HL-60/S4 treated with retinoic acid at 250 ng/mL for 4 days and 3 days (cell line): ENCODE results near the gene PCOLCE2.
"Not testable (repeated sequence)": the region's sequence is repeated elsewhere in the genome, so short reads cannot be mapped to it uniquely, and the experiment has no call there.

Source experiments
- in situ Hi-C: fragments of 300-500 bp; cut with MboI; formaldehyde crosslinking; loops from 2 replicates; pipeline ENCODE4 v1.7.0; 2022; ENCODE audit warnings: low sequenced_read_pairs

PCOLCE2 gene

GRCh38 chr3:142875099-142875498 is 13.8 kb downstream of the PCOLCE2 start:
- in situ Hi-C loops, result no loop called here

- in situ Hi-C loops, result not testable (repeated sequence)
These were observed 20.5 kb downstream of the PCOLCE2 start for GRCh38 chr3:142868382-142868781.

GRCh38 chr3:142866841-142867631 is 21.8 kb downstream of the PCOLCE2 start:
- in situ Hi-C loops, result no loop called here

DNA sequence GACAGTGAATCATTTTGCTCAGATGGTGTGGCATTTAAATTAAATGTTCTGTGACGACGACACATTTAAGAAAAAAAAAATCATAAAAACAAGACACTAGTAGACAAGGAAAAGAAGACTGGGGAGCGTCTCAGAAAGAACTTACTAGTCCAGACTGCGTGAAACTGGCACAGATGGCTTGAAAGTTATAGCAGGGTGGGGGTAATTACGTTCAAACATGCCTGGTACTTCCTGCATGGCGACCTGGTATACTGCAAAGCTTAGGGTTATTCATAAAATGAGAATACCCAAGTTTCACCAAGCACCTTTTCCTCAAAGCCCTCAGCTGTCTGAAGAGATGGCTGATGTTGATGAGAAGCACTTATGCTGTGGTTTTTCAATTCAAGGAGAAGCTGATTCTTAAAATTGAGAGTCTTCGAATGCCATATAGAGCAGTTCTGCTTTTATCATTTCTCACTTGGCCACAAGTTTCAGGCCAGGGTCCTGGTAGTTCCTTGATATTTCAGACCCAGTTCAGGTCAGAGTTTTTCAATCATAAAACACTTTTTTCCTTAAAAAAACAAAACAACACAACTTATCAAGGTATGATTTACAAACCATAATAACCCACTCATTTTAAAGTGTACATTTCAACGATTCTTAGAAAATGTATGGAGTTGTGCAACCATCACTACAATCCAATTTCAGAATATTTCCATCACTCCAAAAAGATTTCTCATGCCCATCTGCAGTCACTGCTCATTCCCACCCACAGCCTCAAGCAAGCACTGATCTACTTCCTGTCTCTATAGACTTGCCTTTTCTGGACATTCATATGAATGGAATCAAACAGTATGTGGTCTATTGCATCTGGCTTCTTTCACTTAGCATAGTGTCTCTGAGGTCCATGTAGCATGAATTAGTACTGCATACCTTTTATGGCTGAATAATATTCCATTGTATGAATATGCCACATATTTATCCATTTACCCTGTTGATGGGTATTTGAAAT is 24.7 kb downstream of the PCOLCE2 start:
- in situ Hi-C loops, result no loop called here

GRCh38 chr3:142863010-142863817 is 25.7 kb downstream of the PCOLCE2 start:
- in situ Hi-C loops, result no loop called here

- in situ Hi-C loops, result no loop called here
These were observed 27.0 kb downstream of the PCOLCE2 start for GRCh38 chr3:142861926-142862325.

- in situ Hi-C loops, result no loop called here
These were observed 30.8 kb downstream of the PCOLCE2 start for GRCh38 chr3:142858043-142858442.

GRCh38 chr3:142857056-142857455 is 31.8 kb downstream of the PCOLCE2 start:
- in situ Hi-C loops, result no loop called here

- in situ Hi-C loops, result no loop called here
These were observed 35.4 kb downstream of the PCOLCE2 start for GRCh38 chr3:142853270-142854168.

DNA sequence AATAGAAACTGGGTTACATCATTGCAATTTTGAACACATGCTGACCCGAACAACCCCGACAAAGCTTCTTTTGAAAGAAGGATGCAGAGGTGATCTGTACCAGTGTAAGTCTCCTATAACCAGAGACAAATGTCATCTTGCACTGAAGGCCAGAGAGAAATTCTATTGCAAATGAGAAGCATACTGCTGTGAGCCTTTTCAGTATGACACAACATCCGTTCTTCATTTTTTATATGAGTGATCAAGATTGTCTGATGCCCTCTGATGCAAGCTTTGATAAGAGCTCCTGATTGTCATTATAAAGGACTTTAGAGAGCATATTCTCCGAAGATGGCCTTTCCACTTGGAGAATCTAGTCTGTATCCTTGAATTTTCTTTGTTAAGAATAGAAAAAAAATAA is 36.9 kb downstream of the PCOLCE2 start:
- in situ Hi-C loops, result no loop called here

DNA sequence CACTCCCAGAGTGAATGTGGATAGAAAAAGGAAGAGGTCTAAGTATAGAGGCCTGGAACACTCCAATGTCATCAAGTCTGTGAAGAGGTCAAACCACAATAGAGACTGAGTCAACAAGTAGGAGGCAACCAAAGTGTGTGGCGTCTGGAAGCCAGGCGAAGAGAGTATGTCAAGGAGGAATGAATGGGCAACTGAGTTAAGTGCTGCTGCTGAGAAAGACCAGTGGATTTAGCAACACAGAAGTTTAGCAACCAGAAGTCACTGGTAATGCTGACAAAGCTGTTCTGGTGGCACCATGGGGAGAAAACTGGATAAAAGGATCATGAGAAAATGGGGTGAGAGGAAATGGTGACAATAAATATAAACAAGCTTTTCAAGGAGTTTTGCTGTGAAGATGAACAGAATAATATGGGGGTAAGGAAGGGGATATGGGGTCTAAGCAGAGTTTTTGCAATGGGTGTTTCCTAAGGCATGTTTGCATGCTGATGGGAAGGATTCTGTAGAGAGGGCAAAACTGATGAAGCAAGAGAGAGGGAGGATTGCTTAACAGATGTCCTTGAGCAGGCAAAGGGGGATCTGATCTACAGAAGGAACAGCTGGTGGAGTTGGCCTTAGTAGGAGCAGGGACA is 38.4 kb downstream of the PCOLCE2 start:
- in situ Hi-C loops, result no loop called here

GRCh38 chr3:142849148-142849547 is 39.7 kb downstream of the PCOLCE2 start:
- in situ Hi-C loops, result no loop called here

DNA sequence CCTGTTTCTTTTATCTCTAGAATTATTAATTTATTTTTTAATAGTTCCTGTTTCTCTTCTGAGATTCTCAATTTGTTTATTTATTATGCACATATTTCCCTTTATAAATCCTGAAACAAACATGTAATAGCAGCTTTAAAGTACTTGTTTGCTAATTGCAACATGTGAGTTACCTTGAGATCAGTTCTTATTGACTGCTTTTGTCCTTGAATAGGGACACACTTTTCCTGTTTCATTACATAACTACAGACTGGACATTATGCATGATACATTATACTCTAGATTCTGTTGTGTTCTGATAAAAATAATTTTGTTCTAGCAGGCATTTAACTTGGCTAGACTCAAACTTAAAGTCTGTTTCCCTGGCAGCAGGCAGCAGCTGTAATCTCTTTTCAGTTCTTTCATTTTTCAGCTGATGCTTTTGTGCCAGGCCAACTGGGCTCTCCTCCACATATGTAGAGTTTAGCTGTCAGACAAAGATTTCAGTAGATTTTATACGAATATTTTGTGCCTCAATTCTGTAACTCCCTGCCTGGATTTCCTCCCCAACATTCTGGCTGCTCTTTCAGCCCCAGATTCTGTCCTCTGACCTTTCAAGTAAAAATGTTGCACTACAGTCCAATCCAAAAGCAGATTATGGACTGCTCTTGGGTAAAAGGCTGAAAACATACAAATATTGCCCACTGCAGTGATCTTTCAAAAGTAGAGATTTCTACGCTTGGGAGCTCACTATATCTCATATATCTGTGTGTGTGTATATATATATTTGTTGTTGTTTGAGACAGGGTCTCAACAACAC is 41.9 kb downstream of the PCOLCE2 start:
- in situ Hi-C loops, result no loop called here

GRCh38 chr3:142844339-142844977 is 44.4 kb downstream of the PCOLCE2 start:
- in situ Hi-C loops, result no loop called here

GRCh38 chr3:142839831-142840230 is 49.1 kb downstream of the PCOLCE2 start:
- in situ Hi-C loops, result no loop called here

- in situ Hi-C loops, result no loop called here
These were observed 51.4 kb downstream of the PCOLCE2 start for GRCh38 chr3:142837526-142837925.

- in situ Hi-C loops, result loop anchor here (10.0 kb wide), 1 partner anchor 156 kb away; no protein-coding TSS in a partner anchor
These were observed 60.1 kb downstream of the PCOLCE2 start for GRCh38 chr3:142828703-142829305.

DNA sequence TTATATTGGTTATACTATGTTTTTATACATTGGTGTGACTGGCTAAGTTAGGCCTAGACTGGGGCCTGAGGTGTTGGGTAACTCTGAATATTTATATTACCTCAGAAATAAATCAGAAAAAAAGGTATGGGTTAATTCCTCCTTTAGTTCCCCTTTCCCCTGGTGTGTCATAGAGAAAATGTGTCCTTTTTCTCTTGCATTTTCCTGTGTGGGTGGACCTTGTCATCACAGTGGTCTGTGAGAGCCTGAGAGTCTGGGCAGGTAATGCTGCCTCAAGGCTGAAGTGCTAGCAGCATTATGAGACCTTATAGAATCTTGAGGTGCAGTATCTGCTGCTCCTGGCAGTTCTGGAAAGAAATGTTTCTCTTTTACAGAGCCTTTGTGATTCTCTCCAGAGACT is 69.7 kb downstream of the PCOLCE2 start:
- in situ Hi-C loops, result no loop called here
